ENCODE data around the gene COBL. TPM values are rescaled to one million over a fixed set of nuclear protein-coding genes. Genes with fewer than 3 reads are reported as not detected.

Gene COBL
- total RNA-seq, 2 experiments from 2014 or later, result not detected

GRCh38 chr7:51180092-51180491, 136.5 kb downstream of the COBL start:
- ATAC-seq (no peak), DNase-seq (no peak)
- Mint-ChIP-seq H3K4me3 (no peak overlapping the region), H3K4me1 (ENCODE audit: low read depth) (peaks cover 2% of the 10 kb centered on the region), H3K9me3 (ENCODE audit: insufficient read depth) (no peaks in the 10 kb centered on the region), H3K36me3 (ENCODE audit: low read depth) (no peaks in the 10 kb centered on the region), H3K27ac (no peak overlapping the region), H3K27me3 (ENCODE audit: low read depth) (peaks cover 16% of the 10 kb centered on the region)
- ChIA-PET POLR2A (no interaction called here), CTCF (no interaction called here)

DNA sequence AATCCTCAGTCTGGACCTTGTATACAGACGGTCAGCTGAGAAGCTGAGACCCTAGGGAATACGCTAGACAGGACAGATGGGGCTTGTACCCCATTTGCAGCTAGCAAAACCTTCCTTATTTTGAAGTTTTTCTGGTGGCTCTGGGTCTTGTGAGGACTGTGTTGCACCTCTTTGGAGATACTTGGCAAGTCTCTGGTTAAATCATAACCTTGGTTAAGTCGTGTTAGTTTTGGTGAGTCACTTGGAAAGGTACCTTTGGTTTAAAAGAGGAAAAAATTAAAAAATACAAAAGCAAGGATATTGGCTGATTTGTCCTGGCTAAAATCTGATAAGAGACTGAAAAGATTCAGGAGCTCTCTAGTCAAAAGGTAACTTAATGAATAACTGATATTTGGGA, 140.6 kb downstream of the COBL start:
- Mint-ChIP-seq H3K4me1 (ENCODE audit: low read depth) (no peaks in the 10 kb centered on the region), H3K9me3 (ENCODE audit: insufficient read depth) (no peaks in the 10 kb centered on the region), H3K27ac (no peak overlapping the region), H3K4me3 (no peak overlapping the region), H3K36me3 (ENCODE audit: low read depth) (no peaks in the 10 kb centered on the region), H3K27me3 (ENCODE audit: low read depth) (peaks cover 9% of the 10 kb centered on the region)
- ATAC-seq, result no peak
- ChIA-PET CTCF (interaction anchor here (4.8 to 6.2 kb wide), 2 partner anchors 13 to 15 kb away, joined by 21 to 25 read pairs; no protein-coding TSS in a partner anchor), POLR2A (interaction anchor here (0.7 kb wide), 1 partner anchor 13 kb away, joined by 3 read pairs; no protein-coding TSS in a partner anchor)
- no peak for DNase-seq

- ChIA-PET POLR2A (no interaction called here), CTCF (interaction anchor here (4.8 to 6.2 kb wide), 2 partner anchors 12 to 15 kb away, joined by 21 to 25 read pairs; no protein-coding TSS in a partner anchor)
- no peak for ATAC-seq
Observed at GRCh38 chr7:51175316-51175991, 141.2 kb downstream of the COBL start.

GRCh38 chr7:51165337-51165736, 151.3 kb downstream of the COBL start:
- ChIA-PET POLR2A (no interaction called here), CTCF (no interaction called here)
- ATAC-seq, result no peak

More at GRCh38 chr7:51175316-51175991, 141.2 kb downstream of the COBL start:
- no peak for DNase-seq
- no peak overlapping the region for H3K4me3 Mint-ChIP-seq
- peaks cover 9% of the 10 kb centered on the region for H3K27me3 Mint-ChIP-seq (ENCODE audit: low read depth)
- H3K27ac Mint-ChIP-seq, result no peak overlapping the region
- H3K4me1 Mint-ChIP-seq (ENCODE audit: low read depth), result no peaks in the 10 kb centered on the region
- H3K36me3 Mint-ChIP-seq (ENCODE audit: low read depth), result no peaks in the 10 kb centered on the region
- no peaks in the 10 kb centered on the region for H3K9me3 Mint-ChIP-seq (ENCODE audit: insufficient read depth)

GRCh38 chr7:51162724-51163329, 153.8 kb downstream of the COBL start:
- peak; percentile 92 for ATAC-seq
- Mint-ChIP-seq H3K4me1 (ENCODE audit: low read depth) (no peaks in the 10 kb centered on the region), H3K27me3 (ENCODE audit: low read depth) (peaks cover 27% of the 10 kb centered on the region), H3K4me3 (no peak overlapping the region), H3K36me3 (ENCODE audit: low read depth) (no peaks in the 10 kb centered on the region), H3K9me3 (ENCODE audit: insufficient read depth) (no peaks in the 10 kb centered on the region), H3K27ac (no peak overlapping the region)
- POLR2A ChIA-PET, result interaction anchor here (0.7 kb wide), 1 partner anchor 202 kb away, joined by 3 read pairs; no protein-coding TSS in a partner anchor
- peak; percentile 80 for DNase-seq
- CTCF ChIA-PET, result interaction anchor here (0.6 to 4.9 kb wide), 39 partner anchors 10 to 714 kb away, joined by 3 to 96 read pairs (median 4); no protein-coding TSS in a partner anchor

More at GRCh38 chr7:51165337-51165736, 151.3 kb downstream of the COBL start:
- Mint-ChIP-seq H3K4me1 (ENCODE audit: low read depth) (no peaks in the 10 kb centered on the region), H3K27ac (no peak overlapping the region), H3K4me3 (no peak overlapping the region), H3K9me3 (ENCODE audit: insufficient read depth) (no peaks in the 10 kb centered on the region), H3K36me3 (ENCODE audit: low read depth) (no peaks in the 10 kb centered on the region), H3K27me3 (ENCODE audit: low read depth) (peaks cover 30% of the 10 kb centered on the region)
- no peak for DNase-seq

- no peaks in the 10 kb centered on the region for H3K36me3 Mint-ChIP-seq (ENCODE audit: low read depth)
- H3K27me3 Mint-ChIP-seq (ENCODE audit: low read depth), result peaks cover 26% of the 10 kb centered on the region
- H3K9me3 Mint-ChIP-seq (ENCODE audit: insufficient read depth), result no peaks in the 10 kb centered on the region
- no peak overlapping the region for H3K4me3 Mint-ChIP-seq
- H3K4me1 Mint-ChIP-seq (ENCODE audit: low read depth), result no peaks in the 10 kb centered on the region
- ATAC-seq (no peak), DNase-seq (no peak)
- no peak overlapping the region for H3K27ac Mint-ChIP-seq
- ChIA-PET POLR2A (no interaction called here), CTCF (interaction anchor here (0.6 to 4.9 kb wide), 36 partner anchors 8 to 694 kb away, joined by 3 to 96 read pairs (median 6); no protein-coding TSS in a partner anchor)
Observed at GRCh38 chr7:51161937-51162336, 154.7 kb downstream of the COBL start.

GRCh38 chr7:51160990-51161615, 155.5 kb downstream of the COBL start:
- no peak overlapping the region for H3K4me3 Mint-ChIP-seq
- H3K36me3 Mint-ChIP-seq (ENCODE audit: low read depth), result no peaks in the 10 kb centered on the region
- no peaks in the 10 kb centered on the region for H3K9me3 Mint-ChIP-seq (ENCODE audit: insufficient read depth)
- H3K27me3 Mint-ChIP-seq (ENCODE audit: low read depth), result peaks cover 21% of the 10 kb centered on the region
- ATAC-seq (peak; percentile 68), DNase-seq (peak; percentile 62)
- no peaks in the 10 kb centered on the region for H3K4me1 Mint-ChIP-seq (ENCODE audit: low read depth)
- ChIA-PET POLR2A (no interaction called here), CTCF (interaction anchor here (0.7 to 4.9 kb wide), 48 partner anchors 9 to 1069 kb away, joined by 3 to 96 read pairs (median 4); no protein-coding TSS in a partner anchor)
- no peak overlapping the region for H3K27ac Mint-ChIP-seq

DNA sequence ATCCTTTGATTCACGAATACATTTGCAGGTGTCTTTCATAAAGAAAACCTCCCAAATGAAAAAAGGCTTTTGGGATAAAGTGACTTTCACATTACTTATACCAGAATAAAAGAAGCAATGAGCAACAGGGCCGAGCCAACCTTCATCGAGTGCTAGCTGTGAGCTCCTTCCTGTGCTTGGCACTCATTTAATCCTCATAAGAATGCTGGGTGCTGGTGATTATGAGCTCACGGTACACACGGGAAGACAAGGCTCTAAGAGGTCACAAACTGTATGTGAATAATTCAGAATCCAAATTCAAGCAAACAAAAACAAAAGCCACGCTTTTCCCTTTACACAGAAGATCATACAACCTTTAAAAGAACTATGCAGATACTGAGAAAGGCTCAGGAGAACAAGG, 156.2 kb downstream of the COBL start:
- H3K4me1 Mint-ChIP-seq (ENCODE audit: low read depth), result no peaks in the 10 kb centered on the region
- H3K27me3 Mint-ChIP-seq (ENCODE audit: low read depth), result peaks cover 22% of the 10 kb centered on the region
- no peak overlapping the region for H3K4me3 Mint-ChIP-seq
- H3K9me3 Mint-ChIP-seq (ENCODE audit: insufficient read depth), result no peaks in the 10 kb centered on the region
- no peaks in the 10 kb centered on the region for H3K36me3 Mint-ChIP-seq (ENCODE audit: low read depth)
- CTCF ChIA-PET, result interaction anchor here (0.7 to 4.9 kb wide), 45 partner anchors 8 to 1068 kb away, joined by 3 to 96 read pairs (median 4); no protein-coding TSS in a partner anchor
- no peak for DNase-seq
- no peak for ATAC-seq
- H3K27ac Mint-ChIP-seq, result no peak overlapping the region
- POLR2A ChIA-PET, result no interaction called here

DNA sequence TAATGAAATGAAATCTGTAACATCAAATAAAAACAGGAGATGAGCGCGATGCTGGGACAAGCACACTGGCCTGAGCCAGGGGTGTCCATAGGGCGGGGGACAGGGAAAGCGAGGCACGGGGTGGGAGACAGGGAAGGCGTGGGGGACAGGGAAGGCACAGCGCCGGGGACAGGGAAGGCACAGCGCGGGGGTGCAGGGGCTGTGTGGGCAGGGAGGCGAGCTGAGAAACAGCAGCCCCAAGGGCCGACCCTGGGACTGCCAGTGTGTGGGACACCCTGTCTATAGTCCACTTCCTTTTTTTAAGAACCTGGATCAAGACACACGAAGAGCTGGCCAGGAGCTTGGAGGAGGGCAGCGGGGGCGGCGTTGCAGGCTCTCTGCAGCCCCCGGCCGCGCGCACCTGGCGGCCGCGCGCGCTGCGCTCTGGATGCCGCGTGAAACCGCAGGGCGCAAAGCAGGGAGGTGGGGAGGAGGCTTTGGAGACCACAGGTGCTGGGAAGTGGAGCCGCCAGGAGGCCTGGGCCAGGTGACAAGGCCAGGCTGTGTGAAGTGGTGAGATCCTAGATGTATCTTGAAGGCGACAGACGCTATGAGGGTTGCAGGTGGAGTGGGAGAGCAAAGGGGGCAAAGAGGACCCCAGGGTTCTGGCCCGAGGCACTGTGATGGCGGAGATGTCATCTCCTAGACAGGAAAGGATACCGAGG, 157.7 kb downstream of the COBL start:
- Mint-ChIP-seq H3K9me3 (ENCODE audit: insufficient read depth) (no peaks in the 10 kb centered on the region), H3K4me3 (no peak overlapping the region), H3K4me1 (ENCODE audit: low read depth) (no peaks in the 10 kb centered on the region), H3K27me3 (ENCODE audit: low read depth) (peaks cover 17% of the 10 kb centered on the region), H3K36me3 (ENCODE audit: low read depth) (no peaks in the 10 kb centered on the region), H3K27ac (no peak overlapping the region)
- ATAC-seq (no peak), DNase-seq (no peak)
- POLR2A ChIA-PET, result no interaction called here
- CTCF ChIA-PET, result interaction anchor here (1.5 to 3.1 kb wide), 2 partner anchors 18 to 1066 kb away, joined by 4 to 41 read pairs; no protein-coding TSS in a partner anchor

DNA sequence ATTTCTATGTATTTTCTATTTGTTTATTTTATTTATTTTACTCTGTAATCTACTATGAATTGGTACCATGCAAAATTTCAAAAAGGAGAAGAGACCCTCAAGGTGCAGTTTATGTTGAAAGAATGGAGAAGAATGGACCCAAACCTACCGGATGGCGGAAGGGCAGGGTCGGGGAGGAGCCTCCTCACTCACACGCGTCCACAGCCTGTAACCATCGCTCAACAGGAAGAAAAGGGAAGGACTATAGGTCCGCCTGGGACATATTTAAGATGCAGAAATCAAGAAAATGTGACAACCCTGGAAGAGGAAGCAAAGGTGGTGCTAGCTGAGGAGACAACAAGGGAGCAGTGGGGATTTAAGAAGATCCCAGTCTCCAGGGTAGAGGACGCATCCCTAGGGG, 158.4 kb downstream of the COBL start:
- no peaks in the 10 kb centered on the region for H3K36me3 Mint-ChIP-seq (ENCODE audit: low read depth)
- H3K9me3 Mint-ChIP-seq (ENCODE audit: insufficient read depth), result no peaks in the 10 kb centered on the region
- ChIA-PET POLR2A (no interaction called here), CTCF (interaction anchor here (1.5 kb wide), 1 partner anchor 1066 kb away, joined by 4 read pairs; no protein-coding TSS in a partner anchor)
- no peak overlapping the region for H3K4me3 Mint-ChIP-seq
- ATAC-seq (no peak), DNase-seq (no peak)
- no peaks in the 10 kb centered on the region for H3K4me1 Mint-ChIP-seq (ENCODE audit: low read depth)
- peaks cover 14% of the 10 kb centered on the region for H3K27me3 Mint-ChIP-seq (ENCODE audit: low read depth)
- no peak overlapping the region for H3K27ac Mint-ChIP-seq

- POLR2A ChIA-PET, result no interaction called here
- CTCF ChIA-PET, result interaction anchor here (3.7 kb wide), 1 partner anchor 9 kb away, joined by 28 read pairs; no protein-coding TSS in a partner anchor
Observed at GRCh38 chr7:51154201-51154600, 162.4 kb downstream of the COBL start.

More at GRCh38 chr7:51154201-51154600, 162.4 kb downstream of the COBL start:
- Mint-ChIP-seq H3K27me3 (ENCODE audit: low read depth) (peaks cover 12% of the 10 kb centered on the region), H3K9me3 (ENCODE audit: insufficient read depth) (no peaks in the 10 kb centered on the region), H3K4me3 (no peak overlapping the region), H3K36me3 (ENCODE audit: low read depth) (no peaks in the 10 kb centered on the region), H3K27ac (no peak overlapping the region), H3K4me1 (ENCODE audit: low read depth) (no peaks in the 10 kb centered on the region)
- no peak for ATAC-seq
- DNase-seq, result no peak

Data from activated CD8-positive, alpha-beta T cell treated with anti-CD3 and anti-CD28 coated beads, Interleukin-2, amount 10 ng/mL, durations not matched to agents 7 days and 5 days (primary cell).